ENCODE data around the gene UBXN7. TPM values are rescaled to one million over a fixed set of nuclear protein-coding genes. Genes with fewer than 3 reads are reported as not detected.
A peak's percentile ranks its signal among the peaks of the same experiment; 100 is the strongest.
"Not testable (repeated sequence)": the region's sequence is repeated elsewhere in the genome, so short reads cannot be mapped to it uniquely, and the experiment has no call there.

UBXN7 gene, protein sequence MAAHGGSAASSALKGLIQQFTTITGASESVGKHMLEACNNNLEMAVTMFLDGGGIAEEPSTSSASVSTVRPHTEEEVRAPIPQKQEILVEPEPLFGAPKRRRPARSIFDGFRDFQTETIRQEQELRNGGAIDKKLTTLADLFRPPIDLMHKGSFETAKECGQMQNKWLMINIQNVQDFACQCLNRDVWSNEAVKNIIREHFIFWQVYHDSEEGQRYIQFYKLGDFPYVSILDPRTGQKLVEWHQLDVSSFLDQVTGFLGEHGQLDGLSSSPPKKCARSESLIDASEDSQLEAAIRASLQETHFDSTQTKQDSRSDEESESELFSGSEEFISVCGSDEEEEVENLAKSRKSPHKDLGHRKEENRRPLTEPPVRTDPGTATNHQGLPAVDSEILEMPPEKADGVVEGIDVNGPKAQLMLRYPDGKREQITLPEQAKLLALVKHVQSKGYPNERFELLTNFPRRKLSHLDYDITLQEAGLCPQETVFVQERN
- 10 to 100 TPM in 1 of 4 donors, 1 to 10 TPM in 3; 2.4 to 27.8 (median 5.7) TPM for polyA plus RNA-seq
- long read RNA-seq, donor 1 = 0 reads
- long read RNA-seq, donor 2, full-length matches to known transcripts = 1 of 1 reads
- long read RNA-seq, donor 2, partial matches to known transcripts = 0 of 1 reads
- long read RNA-seq, donor 2, other reads (novel, unspliced or antisense) = 0 of 1 reads
- long read RNA-seq, donor 3, full-length matches to known transcripts = 3 of 3 reads
- long read RNA-seq, donor 3, partial matches to known transcripts = 0 of 3 reads
- long read RNA-seq, donor 3, other reads (novel, unspliced or antisense) = 0 of 3 reads
- long read RNA-seq, donor 4 = 0 reads
- long read RNA-seq, donor 5 = 0 reads
- long read RNA-seq, donor 6, full-length matches to known transcripts = 5 of 5 reads
- long read RNA-seq, donor 6, partial matches to known transcripts = 0 of 5 reads
- long read RNA-seq, donor 6, other reads (novel, unspliced or antisense) = 0 of 5 reads
- long read RNA-seq, donor 7 = 0 reads
- long read RNA-seq, donor 8, full-length matches to known transcripts = 1 of 1 reads
- long read RNA-seq, donor 8, partial matches to known transcripts = 0 of 1 reads
- long read RNA-seq, donor 8, other reads (novel, unspliced or antisense) = 0 of 1 reads
- long read RNA-seq, donor 9, full-length matches to known transcripts = 1 of 1 reads
- long read RNA-seq, donor 9, partial matches to known transcripts = 0 of 1 reads
- long read RNA-seq, donor 9, other reads (novel, unspliced or antisense) = 0 of 1 reads
- long read RNA-seq, donor 10, full-length matches to known transcripts = 1 of 1 reads
- long read RNA-seq, donor 10, partial matches to known transcripts = 0 of 1 reads
- long read RNA-seq, donor 10, other reads (novel, unspliced or antisense) = 0 of 1 reads

DNA sequence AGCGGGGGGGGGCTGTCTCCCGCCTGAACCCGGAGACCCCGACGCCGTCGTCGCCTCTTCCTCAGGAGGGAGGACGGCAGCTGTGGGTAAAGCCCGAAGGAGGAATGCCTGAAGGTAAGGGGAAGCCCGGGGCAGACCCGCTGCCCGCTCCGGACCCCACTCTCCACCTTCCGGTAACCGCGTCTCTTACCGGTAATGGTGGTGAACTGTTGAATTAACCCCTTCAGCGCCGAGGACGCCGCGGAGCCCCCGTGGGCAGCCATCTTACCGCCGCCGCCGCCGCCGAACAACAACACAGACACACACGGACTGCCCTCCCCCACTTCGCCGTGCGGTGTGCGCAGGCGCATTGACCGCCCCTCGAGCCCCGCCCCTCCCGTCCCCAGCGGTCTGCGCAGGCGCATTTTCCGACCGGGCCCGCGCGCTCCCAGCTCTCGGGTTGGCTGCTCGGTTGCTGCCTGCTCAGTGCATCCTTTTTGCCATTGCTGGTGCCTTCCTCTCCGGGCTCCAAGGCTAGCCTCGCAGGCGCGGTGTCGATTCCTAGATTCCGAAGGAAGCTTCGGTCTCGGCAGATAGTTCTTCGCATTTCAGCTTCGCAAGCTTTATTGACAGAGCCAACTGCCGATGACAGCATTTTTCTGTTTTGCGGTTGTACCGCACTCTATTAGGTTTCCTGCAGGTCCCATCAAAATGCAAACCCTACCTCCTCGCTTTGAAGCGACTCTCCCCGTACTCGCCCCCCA, at the start of gene UBXN7:
UBXN7 (minus strand) TSS at position 291 of the 743 bp plus-strand sequence; CDS start at position 263, 28 bp downstream.
- FAIRE-seq (no peak), DNase-seq (peak; percentile 95 to 97)
- Histone ChIP-seq H3K9me3 (ENCODE audit: control insufficient read depth in 2 of 2, insufficient read depth in 1 of 2, low read depth in 1 of 2, low read length in 1 of 2) (no peaks in the 10 kb centered on the region), H3K27me3 (ENCODE audit: control insufficient read depth in 3 of 3, insufficient read depth in 3 of 3, low read length in 3 of 3) (no peaks in the 10 kb centered on the region), H3K4me1 (ENCODE audit: control insufficient read depth in 3 of 3, insufficient read depth in 2 of 3, low read depth in 1 of 3, low read length in 2 of 3) (peaks cover 0 to 8% (median 0%) of the 10 kb centered on the region in 3 donors), H3K36me3 (ENCODE audit: control insufficient read depth in 3 of 3, insufficient read depth in 2 of 3, low read depth in 1 of 3, low read length in 3 of 3) (peaks cover 0 to 10% (median 0%) of the 10 kb centered on the region in 3 donors), H3K27ac (ENCODE audit: low read depth in 1 of 3, low read length in 2 of 3) (peak within 1 kb of the TSS; percentile 78 to 95 (median 93)), H3K4me3 (ENCODE audit: low read depth in 1 of 3, low read length in 3 of 3) (peak within 1 kb of the TSS; percentile 96 to 97 (median 96))
- 0 to 1% (median 1%) methylated on average over 48 to 67 of the region's 67 CpGs for WGBS, 3 donors

GRCh38 chr3:196477678-196478077, 45.5 kb upstream of the UBXN7 start:
- Histone ChIP-seq H3K4me1 (ENCODE audit: control insufficient read depth in 3 of 3, insufficient read depth in 2 of 3, low read depth in 1 of 3, low read length in 2 of 3) (no peaks in the 10 kb centered on the region), H3K4me3 (ENCODE audit: low read depth in 1 of 3, low read length in 3 of 3) (no peak overlapping the region), H3K27me3 (ENCODE audit: control insufficient read depth in 3 of 3, insufficient read depth in 3 of 3, low read length in 3 of 3) (no peaks in the 10 kb centered on the region), H3K9me3 (ENCODE audit: control insufficient read depth in 2 of 2, insufficient read depth in 1 of 2, low read depth in 1 of 2, low read length in 1 of 2) (no peaks in the 10 kb centered on the region), H3K27ac (ENCODE audit: low read depth in 1 of 3, low read length in 2 of 3) (no peak overlapping the region), H3K36me3 (ENCODE audit: control insufficient read depth in 3 of 3, insufficient read depth in 2 of 3, low read depth in 1 of 3, low read length in 3 of 3) (peaks cover 6 to 36% (median 7%) of the 10 kb centered on the region in 3 donors)
- FAIRE-seq = no peak
- no peak for DNase-seq
- 96 to 100% (median 96%) methylated on average over 4 of the region's 4 CpGs for WGBS, 3 donors

DNA sequence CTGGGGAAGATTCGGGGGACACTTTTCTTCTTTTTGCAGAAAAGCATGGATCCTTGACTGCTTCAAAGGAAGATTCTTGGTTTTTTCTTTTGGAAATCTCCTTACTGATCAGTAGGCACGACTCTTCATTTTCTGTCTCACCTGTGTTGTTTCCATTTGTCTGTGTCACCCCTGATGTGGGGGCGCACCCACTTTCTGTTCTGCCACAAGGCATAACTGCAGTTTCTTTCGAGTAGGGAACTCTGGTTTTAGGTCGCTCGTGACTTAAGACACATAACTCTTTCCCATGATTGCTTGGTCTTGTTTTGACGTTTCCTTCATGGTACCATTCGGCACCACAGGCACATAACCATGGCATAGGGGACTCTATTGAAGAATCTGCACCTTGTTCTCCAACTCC, 40.1 kb upstream of the UBXN7 start:
- no peak for FAIRE-seq

GRCh38 chr3:196471551-196471950, 39.3 kb upstream of the UBXN7 start:
- Histone ChIP-seq H3K27me3 (ENCODE audit: control insufficient read depth in 3 of 3, insufficient read depth in 3 of 3, low read length in 3 of 3) (no peaks in the 10 kb centered on the region), H3K4me1 (ENCODE audit: control insufficient read depth in 3 of 3, insufficient read depth in 2 of 3, low read depth in 1 of 3, low read length in 2 of 3) (no peaks in the 10 kb centered on the region), H3K9me3 (ENCODE audit: control insufficient read depth in 2 of 2, insufficient read depth in 1 of 2, low read depth in 1 of 2, low read length in 1 of 2) (no peaks in the 10 kb centered on the region), H3K36me3 (ENCODE audit: control insufficient read depth in 3 of 3, insufficient read depth in 2 of 3, low read depth in 1 of 3, low read length in 3 of 3) (peaks cover 14 to 26% (median 16%) of the 10 kb centered on the region in 3 donors), H3K4me3 (ENCODE audit: low read depth in 1 of 3, low read length in 3 of 3) (no peak overlapping the region), H3K27ac (ENCODE audit: low read depth in 1 of 3, low read length in 2 of 3) (no peak overlapping the region)
- FAIRE-seq (no peak), DNase-seq (no peak)
- 85 to 94% (median 90%) methylated on average over 2 of the region's 2 CpGs for WGBS, 3 donors

More for the DNA sequence above, 40.1 kb upstream of the UBXN7 start:
- Histone ChIP-seq H3K27ac (ENCODE audit: low read depth in 1 of 3, low read length in 2 of 3) (no peak overlapping the region), H3K9me3 (ENCODE audit: control insufficient read depth in 2 of 2, insufficient read depth in 1 of 2, low read depth in 1 of 2, low read length in 1 of 2) (no peaks in the 10 kb centered on the region), H3K36me3 (ENCODE audit: control insufficient read depth in 3 of 3, insufficient read depth in 2 of 3, low read depth in 1 of 3, low read length in 3 of 3) (peaks cover 14 to 27% (median 16%) of the 10 kb centered on the region in 3 donors), H3K4me3 (ENCODE audit: low read depth in 1 of 3, low read length in 3 of 3) (no peak overlapping the region), H3K4me1 (ENCODE audit: control insufficient read depth in 3 of 3, insufficient read depth in 2 of 3, low read depth in 1 of 3, low read length in 2 of 3) (no peaks in the 10 kb centered on the region), H3K27me3 (ENCODE audit: control insufficient read depth in 3 of 3, insufficient read depth in 3 of 3, low read length in 3 of 3) (no peaks in the 10 kb centered on the region)
- WGBS, 3 donors = 91 to 95% (median 93%) methylated on average over 8 of the region's 8 CpGs
- DNase-seq = no peak

DNA sequence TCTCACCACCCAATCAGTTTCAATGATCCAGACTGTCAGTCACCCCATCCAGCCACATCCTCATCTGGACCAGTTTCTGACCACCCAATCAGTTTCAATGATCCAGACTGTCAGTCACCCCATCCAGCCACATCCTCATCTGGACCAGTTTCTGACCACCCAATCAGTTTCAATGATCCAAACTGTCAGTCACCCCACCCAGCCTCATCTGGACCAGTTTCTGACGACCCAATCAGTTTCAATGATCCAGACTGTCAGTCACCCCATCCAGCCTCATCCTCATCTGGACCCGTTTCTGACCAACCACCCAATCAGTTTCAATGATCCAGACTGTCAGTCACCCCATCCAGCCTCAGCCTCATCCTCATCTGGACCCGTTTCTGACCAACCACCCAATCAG, 38.0 kb upstream of the UBXN7 start:
- not testable (repeated sequence) for H3K4me3 ChIP-seq (ENCODE audit: low read depth in 1 of 3, low read length in 3 of 3); DNase-seq; H3K9me3 ChIP-seq (ENCODE audit: control insufficient read depth in 2 of 2, insufficient read depth in 1 of 2, low read depth in 1 of 2, low read length in 1 of 2); H3K4me1 ChIP-seq (ENCODE audit: control insufficient read depth in 3 of 3, insufficient read depth in 2 of 3, low read depth in 1 of 3, low read length in 2 of 3); H3K27me3 ChIP-seq (ENCODE audit: control insufficient read depth in 3 of 3, insufficient read depth in 3 of 3, low read length in 3 of 3); H3K27ac ChIP-seq (ENCODE audit: low read depth in 1 of 3, low read length in 2 of 3); FAIRE-seq
- peaks cover 13 to 25% (median 16%) of the 10 kb centered on the region in 3 donors for H3K36me3 ChIP-seq (ENCODE audit: control insufficient read depth in 3 of 3, insufficient read depth in 2 of 3, low read depth in 1 of 3, low read length in 3 of 3)
- WGBS, 3 donors = 90 to 96% (median 96%) methylated on average over 3 of the region's 3 CpGs

GRCh38 chr3:196463804-196464203, 31.6 kb upstream of the UBXN7 start:
- WGBS, 3 donors = 98 to 99% (median 98%) methylated on average over 3 of the region's 3 CpGs
- FAIRE-seq = no peak

DNA sequence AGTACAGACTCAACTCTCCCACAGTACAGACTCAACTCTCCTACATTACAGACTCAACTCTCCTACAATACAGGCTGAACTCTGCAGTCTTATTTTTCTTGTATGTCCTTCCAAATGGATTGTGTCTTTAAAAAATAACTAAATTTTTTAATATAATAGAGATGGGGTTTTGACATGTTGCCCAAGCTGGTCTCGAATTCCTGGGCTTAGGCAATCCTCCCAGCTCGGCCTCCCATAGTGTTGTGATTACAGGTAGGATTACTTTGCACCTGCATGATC, 31.2 kb upstream of the UBXN7 start:
- Histone ChIP-seq H3K4me3 (ENCODE audit: low read depth in 1 of 3, low read length in 3 of 3) (no peak overlapping the region), H3K4me1 (ENCODE audit: control insufficient read depth in 3 of 3, insufficient read depth in 2 of 3, low read depth in 1 of 3, low read length in 2 of 3) (no peaks in the 10 kb centered on the region), H3K27me3 (ENCODE audit: control insufficient read depth in 3 of 3, insufficient read depth in 3 of 3, low read length in 3 of 3) (no peaks in the 10 kb centered on the region), H3K36me3 (ENCODE audit: control insufficient read depth in 3 of 3, insufficient read depth in 2 of 3, low read depth in 1 of 3, low read length in 3 of 3) (peaks cover 0 to 8% (median 0%) of the 10 kb centered on the region in 3 donors), H3K9me3 (ENCODE audit: control insufficient read depth in 2 of 2, insufficient read depth in 1 of 2, low read depth in 1 of 2, low read length in 1 of 2) (no peaks in the 10 kb centered on the region), H3K27ac (ENCODE audit: low read depth in 1 of 3, low read length in 2 of 3) (no peak overlapping the region)
- DNase-seq (no peak), FAIRE-seq (no peak)
- WGBS, 3 donors = 94 to 95% (median 94%) methylated on average over 2 of the region's 2 CpGs

More at GRCh38 chr3:196463804-196464203, 31.6 kb upstream of the UBXN7 start:
- H3K4me3 ChIP-seq (ENCODE audit: low read depth in 1 of 3, low read length in 3 of 3) = no peak overlapping the region
- peaks cover 0 to 8% (median 0%) of the 10 kb centered on the region in 3 donors for H3K36me3 ChIP-seq (ENCODE audit: control insufficient read depth in 3 of 3, insufficient read depth in 2 of 3, low read depth in 1 of 3, low read length in 3 of 3)
- H3K27me3 ChIP-seq (ENCODE audit: control insufficient read depth in 3 of 3, insufficient read depth in 3 of 3, low read length in 3 of 3) = no peaks in the 10 kb centered on the region
- no peaks in the 10 kb centered on the region for H3K9me3 ChIP-seq (ENCODE audit: control insufficient read depth in 2 of 2, insufficient read depth in 1 of 2, low read depth in 1 of 2, low read length in 1 of 2)
- no peak overlapping the region for H3K27ac ChIP-seq (ENCODE audit: low read depth in 1 of 3, low read length in 2 of 3)
- no peak for DNase-seq
- H3K4me1 ChIP-seq (ENCODE audit: control insufficient read depth in 3 of 3, insufficient read depth in 2 of 3, low read depth in 1 of 3, low read length in 2 of 3) = no peaks in the 10 kb centered on the region
